GM18868 (cell line): ENCODE data around the gene ERAL1.
"Not testable (repeated sequence)": the region's sequence is repeated elsewhere in the genome, so short reads cannot be mapped to it uniquely, and the experiment has no call there.

Source experiments
- ATAC-seq: cut with Tn5 transposase; IDR thresholded peaks from one replicate; pipeline ENCODE4 v1.9.1; 2021; ENCODE audit warnings: mild to moderate bottlenecking, moderate library complexity; ENCODE audit not compliant: unreplicated experiment

ERAL1 gene

GRCh38 chr17:28849281-28849680, 5.5 kb upstream of the ERAL1 start:
- no peak for ATAC-seq

GRCh38 chr17:28853295-28853694, 1.5 kb upstream of the ERAL1 start:
- ATAC-seq: no peak

- ATAC-seq: no peak
These were observed 492 bp downstream of the ERAL1 start for GRCh38 chr17:28855336-28855679.

GRCh38 chr17:28856028-28856574, 1.3 kb downstream of the ERAL1 start:
- ATAC-seq: no peak

- no peak for ATAC-seq
These were observed 3.3 kb downstream of the ERAL1 start for GRCh38 chr17:28857905-28858800.

- ATAC-seq: no peak
These were observed 4.1 kb downstream of the ERAL1 start for GRCh38 chr17:28858801-28859355.

- ATAC-seq: no peak
These were observed 5.6 kb downstream of the ERAL1 start for GRCh38 chr17:28860363-28860808.

GRCh38 chr17:28861393-28862203, 6.8 kb downstream of the ERAL1 start:
- no peak for ATAC-seq

GRCh38 chr17:28862561-28862960, 7.7 kb downstream of the ERAL1 start:
- ATAC-seq: no peak

- ATAC-seq: no peak
These were observed 9.1 kb downstream of the ERAL1 start for GRCh38 chr17:28863953-28864352.

- ATAC-seq: no peak
These were observed 10.4 kb downstream of the ERAL1 start for GRCh38 chr17:28864991-28865849.

- peak; percentile 55 for ATAC-seq
These were observed 11.3 kb downstream of the ERAL1 start for GRCh38 chr17:28865946-28866752.

- no peak for ATAC-seq
These were observed 12.5 kb downstream of the ERAL1 start for GRCh38 chr17:28867276-28867675.

- ATAC-seq: peak; percentile 84
These were observed 16.3 kb downstream of the ERAL1 start for GRCh38 chr17:28871056-28871579.

GRCh38 chr17:28873839-28874238, 19.0 kb downstream of the ERAL1 start:
- no peak for ATAC-seq

GRCh38 chr17:28874750-28875149, 19.9 kb downstream of the ERAL1 start:
- ATAC-seq: no peak

- no peak for ATAC-seq
These were observed 21.2 kb downstream of the ERAL1 start for GRCh38 chr17:28875848-28876550.

- not testable (repeated sequence) for ATAC-seq
These were observed 22.4 kb downstream of the ERAL1 start for GRCh38 chr17:28877150-28877711.
